ENCODE data around the gene C19orf38.

The C19orf38 gene

DNA sequence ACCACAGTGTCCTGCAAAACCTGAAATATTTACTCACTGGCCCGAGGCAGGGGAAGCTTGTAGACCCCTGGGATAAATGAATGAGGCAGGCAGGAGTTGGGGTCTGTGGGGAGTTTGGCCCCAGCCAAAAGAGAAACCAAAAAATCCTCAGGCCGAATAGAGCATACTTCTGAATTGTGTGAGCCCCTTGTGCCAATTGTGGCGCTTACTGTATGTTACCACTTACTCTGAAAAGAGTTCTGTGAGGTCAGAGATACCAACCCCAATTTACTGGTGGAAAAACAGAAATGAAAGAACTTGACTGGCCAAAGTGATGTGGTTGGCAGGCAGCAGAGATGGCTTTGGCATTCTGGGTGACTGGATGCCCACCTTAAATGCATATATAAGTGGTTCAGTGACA, 30.0 kb downstream of the C19orf38 start:
- H3K27ac ChIP-seq (ENCODE audit: low read length): peak overlapping the region; percentile 86
- H2AFZ ChIP-seq (ENCODE audit: low read depth, low read length): no peak overlapping the region
- no peaks in the 10 kb centered on the region for H3K9me3 ChIP-seq (ENCODE audit: insufficient read depth, low read length)
- peak overlapping the region; percentile 84 for H3K4me2 ChIP-seq (ENCODE audit: low read length)
- H4K20me1 ChIP-seq (ENCODE audit: insufficient read depth, low read length): peaks cover 18% of the 10 kb centered on the region; the same call in 1 of the 2 replicates
- peak overlapping the region; percentile 73 for H3K4me3 ChIP-seq (ENCODE audit: low read length)
- no peak for TF ChIP-seq EZH2phosphoT487 (IDR thresholded peaks at IDR 0.05; ENCODE audit: low read depth)
- TF ChIP-seq, protein P1, sequence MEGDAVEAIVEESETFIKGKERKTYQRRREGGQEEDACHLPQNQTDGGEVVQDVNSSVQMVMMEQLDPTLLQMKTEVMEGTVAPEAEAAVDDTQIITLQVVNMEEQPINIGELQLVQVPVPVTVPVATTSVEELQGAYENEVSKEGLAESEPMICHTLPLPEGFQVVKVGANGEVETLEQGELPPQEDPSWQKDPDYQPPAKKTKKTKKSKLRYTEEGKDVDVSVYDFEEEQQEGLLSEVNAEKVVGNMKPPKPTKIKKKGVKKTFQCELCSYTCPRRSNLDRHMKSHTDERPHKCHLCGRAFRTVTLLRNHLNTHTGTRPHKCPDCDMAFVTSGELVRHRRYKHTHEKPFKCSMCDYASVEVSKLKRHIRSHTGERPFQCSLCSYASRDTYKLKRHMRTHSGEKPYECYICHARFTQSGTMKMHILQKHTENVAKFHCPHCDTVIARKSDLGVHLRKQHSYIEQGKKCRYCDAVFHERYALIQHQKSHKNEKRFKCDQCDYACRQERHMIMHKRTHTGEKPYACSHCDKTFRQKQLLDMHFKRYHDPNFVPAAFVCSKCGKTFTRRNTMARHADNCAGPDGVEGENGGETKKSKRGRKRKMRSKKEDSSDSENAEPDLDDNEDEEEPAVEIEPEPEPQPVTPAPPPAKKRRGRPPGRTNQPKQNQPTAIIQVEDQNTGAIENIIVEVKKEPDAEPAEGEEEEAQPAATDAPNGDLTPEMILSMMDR (IDR thresholded peaks at IDR 0.05; ENCODE audit: low read depth, low read length): no peak
- peaks cover 47% of the 10 kb centered on the region for H3K4me1 ChIP-seq (ENCODE audit: low read length)
- H3K27me3 ChIP-seq (ENCODE audit: low read depth, low read length): no peaks in the 10 kb centered on the region
- peak overlapping the region; percentile 44 for H3K9ac ChIP-seq (ENCODE audit: low read length)
- H3K36me3 ChIP-seq (replicated peaks; ENCODE audit: low read depth, low read length): peaks cover 9% of the 10 kb centered on the region
- H3K79me2 ChIP-seq (ENCODE audit: low read length): peaks cover 99% of the 10 kb centered on the region

DNA sequence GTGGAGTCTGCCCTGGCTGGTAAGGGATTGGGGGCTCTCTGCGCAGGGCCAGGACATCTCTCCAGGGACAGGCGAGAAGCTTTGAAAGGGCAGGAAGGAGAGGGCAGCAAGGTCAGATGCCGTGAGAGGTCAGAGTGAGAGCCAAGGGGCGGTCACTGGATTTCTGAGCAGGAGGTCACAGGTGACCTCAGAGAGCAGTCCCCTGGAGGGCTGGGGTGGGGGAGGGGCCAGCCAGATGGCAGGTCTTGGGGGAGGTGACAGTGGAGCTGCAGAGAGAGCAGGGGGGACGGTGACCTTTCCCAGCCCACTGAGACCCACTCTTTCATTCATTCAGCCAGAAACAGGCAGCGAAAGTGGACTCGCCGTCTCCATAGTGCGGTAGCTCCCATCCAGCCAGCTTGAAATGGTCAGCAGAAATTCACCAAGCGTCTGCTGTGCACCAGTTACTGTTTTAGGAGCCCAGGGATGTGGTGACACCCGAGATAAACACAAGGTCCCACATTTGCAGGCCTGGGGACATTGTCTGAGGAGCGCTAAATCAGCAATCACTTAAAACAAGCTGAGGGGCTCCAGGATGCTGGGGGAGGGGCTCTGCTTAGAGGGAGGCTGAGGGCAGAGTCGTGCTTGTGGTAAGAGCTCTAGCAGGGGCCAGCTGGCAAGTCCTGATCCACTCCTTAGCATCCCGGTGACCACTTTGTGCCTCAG, 33.3 kb downstream of the C19orf38 start:
- no peak overlapping the region for H3K9ac ChIP-seq (ENCODE audit: low read length)
- peaks cover 90% of the 10 kb centered on the region for H3K79me2 ChIP-seq (ENCODE audit: low read length)
- peaks cover 8% of the 10 kb centered on the region for H3K36me3 ChIP-seq (replicated peaks; ENCODE audit: low read depth, low read length)
- no peak overlapping the region for H3K4me2 ChIP-seq (ENCODE audit: low read length)
- no peak overlapping the region for H3K4me3 ChIP-seq (ENCODE audit: low read length)
- H4K20me1 ChIP-seq (ENCODE audit: insufficient read depth, low read length): peaks cover 36% of the 10 kb centered on the region
- no peaks in the 10 kb centered on the region for H3K9me3 ChIP-seq (ENCODE audit: insufficient read depth, low read length)
- H3K27me3 ChIP-seq (ENCODE audit: low read depth, low read length): no peaks in the 10 kb centered on the region
- no peak overlapping the region for H2AFZ ChIP-seq (ENCODE audit: low read depth, low read length)
- H3K4me1 ChIP-seq (ENCODE audit: low read length): peaks cover 32% of the 10 kb centered on the region
- no peak overlapping the region for H3K27ac ChIP-seq (ENCODE audit: low read length)
- TF ChIP-seq, protein P1 (IDR thresholded peaks at IDR 0.05; ENCODE audit: low read depth, low read length): no peak
- no peak for TF ChIP-seq EZH2phosphoT487 (IDR thresholded peaks at IDR 0.05; ENCODE audit: low read depth)

DNA sequence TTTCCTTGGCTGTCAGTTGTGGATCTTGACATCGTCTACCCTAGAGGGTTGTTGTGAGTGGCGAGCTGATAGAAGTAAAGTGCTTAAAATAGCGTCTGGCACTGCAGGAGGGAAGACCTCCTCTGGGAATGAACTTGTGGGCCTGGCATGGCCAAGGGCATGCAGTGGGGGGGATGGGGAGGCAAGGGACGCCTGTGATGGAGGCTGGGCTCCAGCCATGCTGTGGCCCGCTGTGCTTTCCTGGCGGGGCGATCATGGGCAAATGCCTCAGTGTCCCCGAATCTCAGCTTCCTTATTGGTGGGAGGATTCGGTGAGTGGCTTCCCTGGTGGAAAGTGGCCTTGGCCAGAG, 33.9 kb downstream of the C19orf38 start:
- H3K9me3 ChIP-seq (ENCODE audit: insufficient read depth, low read length): no peaks in the 10 kb centered on the region
- H3K4me3 ChIP-seq (ENCODE audit: low read length): no peak overlapping the region
- no peak overlapping the region for H3K9ac ChIP-seq (ENCODE audit: low read length)
- H3K27me3 ChIP-seq (ENCODE audit: low read depth, low read length): no peaks in the 10 kb centered on the region
- peaks cover 41% of the 10 kb centered on the region for H4K20me1 ChIP-seq (ENCODE audit: insufficient read depth, low read length)
- H3K27ac ChIP-seq (ENCODE audit: low read length): no peak overlapping the region
- peaks cover 28% of the 10 kb centered on the region for H3K4me1 ChIP-seq (ENCODE audit: low read length)
- no peak for TF ChIP-seq EZH2phosphoT487 (IDR thresholded peaks at IDR 0.05; ENCODE audit: low read depth)
- TF ChIP-seq, protein P1 (IDR thresholded peaks at IDR 0.05; ENCODE audit: low read depth, low read length): no peak
- H3K79me2 ChIP-seq (ENCODE audit: low read length): peaks cover 90% of the 10 kb centered on the region
- peaks cover 8% of the 10 kb centered on the region for H3K36me3 ChIP-seq (replicated peaks; ENCODE audit: low read depth, low read length)
- no peak overlapping the region for H3K4me2 ChIP-seq (ENCODE audit: low read length)
- H2AFZ ChIP-seq (ENCODE audit: low read depth, low read length): no peak overlapping the region

DNA sequence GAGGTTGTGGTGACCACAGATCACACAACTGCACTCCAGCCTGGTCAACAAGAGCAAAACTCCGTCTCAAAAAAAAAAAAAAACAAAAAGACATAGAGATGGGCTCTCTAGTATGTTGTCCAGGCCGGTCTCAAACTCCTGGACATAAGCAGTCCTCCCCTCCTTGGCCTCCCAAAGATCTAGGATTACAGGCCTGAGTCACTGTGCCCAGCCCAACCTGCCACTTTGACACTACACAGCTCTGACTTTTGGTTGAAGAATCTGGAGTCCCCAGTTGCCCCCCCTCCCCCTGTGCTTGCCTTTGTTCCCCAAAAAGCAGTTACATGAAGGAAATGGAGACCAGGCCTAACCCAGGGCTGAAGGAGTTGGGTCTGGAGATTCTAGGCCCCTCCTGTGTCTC, 36.1 kb downstream of the C19orf38 start:
- peaks cover 61% of the 10 kb centered on the region for H4K20me1 ChIP-seq (ENCODE audit: insufficient read depth, low read length)
- H3K9ac ChIP-seq (ENCODE audit: low read length): no peak overlapping the region
- no peak overlapping the region for H2AFZ ChIP-seq (ENCODE audit: low read depth, low read length)
- H3K27me3 ChIP-seq (ENCODE audit: low read depth, low read length): no peaks in the 10 kb centered on the region
- H3K36me3 ChIP-seq (replicated peaks; ENCODE audit: low read depth, low read length): peaks cover 8% of the 10 kb centered on the region
- no peak overlapping the region for H3K4me3 ChIP-seq (ENCODE audit: low read length)
- peaks cover 22% of the 10 kb centered on the region for H3K4me1 ChIP-seq (ENCODE audit: low read length)
- H3K79me2 ChIP-seq (ENCODE audit: low read length): peaks cover 88% of the 10 kb centered on the region
- no peak overlapping the region for H3K4me2 ChIP-seq (ENCODE audit: low read length)
- no peaks in the 10 kb centered on the region for H3K9me3 ChIP-seq (ENCODE audit: insufficient read depth, low read length)
- no peak overlapping the region for H3K27ac ChIP-seq (ENCODE audit: low read length)
- no peak for TF ChIP-seq EZH2phosphoT487 (IDR thresholded peaks at IDR 0.05; ENCODE audit: low read depth)
- TF ChIP-seq, protein P1 (IDR thresholded peaks at IDR 0.05; ENCODE audit: low read depth, low read length): no peak
